Ureter (tissue), 1 donor: Measurements from ENCODE around the gene CEPT1. TPM values are rescaled to one million over a fixed set of nuclear protein-coding genes. Genes with fewer than 3 reads are reported as not detected.
"Not testable (repeated sequence)": the region's sequence is repeated elsewhere in the genome, so short reads cannot be mapped to it uniquely, and the experiment has no call there.

Experiments
- DNase-seq: peaks from one replicate; pipeline ENCODE4 v3.0.0-alpha.2; 2020; ENCODE audit warnings: low spot score
- total RNA-seq: library from RNA; stranded (reverse); gene quantifications from one replicate; pipeline ENCODE4 v1.2.4, GENCODE V29; 2023
- donor health status: DM: yes; HTN: yes; CAD: no.

The CEPT1 gene
- total RNA-seq, result 43.3 TPM

DNA sequence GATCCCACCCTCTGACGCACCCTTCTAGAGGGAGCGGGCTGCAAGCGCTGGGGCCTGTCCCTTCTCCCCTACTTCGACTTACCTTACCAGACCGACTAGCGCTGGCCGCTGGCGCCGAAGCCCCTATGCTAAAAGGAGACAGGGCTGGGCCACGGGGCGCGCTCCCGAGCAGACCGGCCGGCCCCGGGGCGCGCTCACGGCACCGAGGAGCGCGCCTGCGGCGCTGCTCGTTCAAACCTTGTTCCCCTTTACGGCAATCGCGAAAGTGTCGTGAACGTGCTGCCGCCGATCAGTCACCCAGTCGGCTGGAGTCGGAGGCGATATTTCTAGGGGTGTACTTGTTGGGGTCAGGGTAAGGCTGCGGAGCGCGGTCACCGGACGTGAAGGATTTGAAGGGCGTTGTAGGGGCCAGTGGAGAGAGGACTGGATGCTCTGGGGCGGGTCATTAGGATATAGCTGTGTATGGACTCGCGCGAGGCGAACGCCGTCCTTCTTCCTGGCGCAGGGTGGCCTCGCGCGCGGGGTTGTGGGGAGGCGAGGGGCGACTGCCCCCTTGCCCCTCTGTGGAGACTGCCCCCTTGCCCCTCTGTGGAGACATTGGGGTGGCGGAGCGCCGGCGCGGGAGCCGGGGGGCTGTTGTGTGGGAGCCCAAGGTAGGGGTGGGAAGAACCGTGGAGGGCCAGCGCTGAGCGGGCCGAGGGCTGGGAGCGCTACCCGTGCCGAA lies at the start of gene CEPT1, which contains the start of gene DRAM2:
CEPT1 (plus strand) TSS at position 268 of the 724 bp plus-strand sequence. CDS start 7,492 bp downstream, outside the sequence.
DRAM2 (minus strand) TSS at position 138 of the 724 bp plus-strand sequence. CDS start 8,539 bp downstream, outside the sequence.
- peak; percentile 95 for DNase-seq

DNA sequence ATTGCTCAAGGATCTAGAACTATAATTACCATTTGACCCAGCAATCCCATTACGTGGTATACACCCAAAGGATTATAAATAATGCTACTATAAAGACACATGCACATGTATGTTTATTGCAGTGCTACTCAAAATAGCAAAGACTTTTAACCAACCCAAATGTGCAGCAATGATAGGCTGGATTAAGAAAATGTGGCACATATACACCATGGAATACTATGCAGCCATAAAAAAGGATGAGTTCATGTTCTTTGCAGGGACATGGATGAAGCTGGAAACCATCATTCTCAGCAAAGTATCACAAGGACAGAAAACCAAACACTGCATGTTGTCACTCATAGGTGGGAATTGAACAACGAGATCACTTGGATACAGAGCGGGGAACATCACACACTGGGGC lies 44.6 kb upstream of the CEPT1 start:
- DNase-seq, result not testable (repeated sequence)

DNA sequence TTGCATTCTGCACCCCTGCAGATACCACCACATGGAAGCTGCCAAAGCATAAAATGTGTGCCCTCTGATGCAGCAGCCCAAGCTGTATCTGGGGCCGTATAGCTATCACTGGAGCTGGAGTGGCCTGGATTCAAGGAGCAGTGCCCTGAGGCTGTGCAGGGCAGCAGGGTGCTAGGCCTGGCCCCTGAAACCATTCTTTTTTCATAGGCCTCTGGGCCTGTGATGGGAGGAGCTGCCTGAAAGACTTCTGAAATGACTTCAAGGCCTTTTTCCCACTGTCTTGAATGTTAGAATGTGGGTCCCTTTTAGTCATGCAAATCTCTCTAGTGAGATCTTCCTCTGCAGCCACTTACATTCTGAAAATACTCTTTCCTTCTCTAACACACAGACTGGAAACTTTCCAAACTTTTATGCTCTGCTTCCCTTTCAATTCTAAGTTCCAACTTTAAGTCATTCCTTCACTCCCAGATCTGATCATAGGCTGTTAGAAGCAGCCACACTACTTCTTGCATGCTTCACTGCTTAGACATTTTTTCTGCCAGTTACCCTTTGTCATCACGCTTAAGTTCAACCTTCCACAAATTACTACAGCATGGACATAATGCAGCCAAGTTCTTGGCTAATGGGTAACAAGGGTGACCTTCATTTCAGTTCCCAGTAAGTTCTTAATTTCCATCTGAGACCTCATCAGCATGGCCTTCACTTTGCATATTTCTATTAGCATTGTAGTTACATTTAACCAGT lies 42.5 kb upstream of the CEPT1 start:
- no peak for DNase-seq

DNA sequence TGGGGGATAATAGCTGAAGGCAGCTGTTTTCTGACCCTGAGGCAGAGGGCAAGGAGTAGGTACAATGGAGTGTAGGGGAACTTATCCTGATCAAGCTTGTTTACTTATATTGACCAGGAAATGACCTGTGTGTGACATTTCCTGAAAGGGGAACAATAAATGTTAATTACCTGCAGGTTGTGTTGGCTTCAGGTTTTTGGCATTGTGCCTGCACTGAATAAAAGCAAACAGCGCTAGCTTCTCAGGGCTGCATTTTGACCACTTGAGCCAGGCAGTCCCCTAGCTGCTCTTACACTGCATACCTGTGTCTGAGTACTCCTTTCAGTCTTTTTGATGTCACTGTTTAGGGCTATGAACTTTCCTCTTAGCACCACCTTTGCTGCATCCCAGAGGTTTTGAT lies 40.7 kb upstream of the CEPT1 start:
- DNase-seq, result no peak

DNA sequence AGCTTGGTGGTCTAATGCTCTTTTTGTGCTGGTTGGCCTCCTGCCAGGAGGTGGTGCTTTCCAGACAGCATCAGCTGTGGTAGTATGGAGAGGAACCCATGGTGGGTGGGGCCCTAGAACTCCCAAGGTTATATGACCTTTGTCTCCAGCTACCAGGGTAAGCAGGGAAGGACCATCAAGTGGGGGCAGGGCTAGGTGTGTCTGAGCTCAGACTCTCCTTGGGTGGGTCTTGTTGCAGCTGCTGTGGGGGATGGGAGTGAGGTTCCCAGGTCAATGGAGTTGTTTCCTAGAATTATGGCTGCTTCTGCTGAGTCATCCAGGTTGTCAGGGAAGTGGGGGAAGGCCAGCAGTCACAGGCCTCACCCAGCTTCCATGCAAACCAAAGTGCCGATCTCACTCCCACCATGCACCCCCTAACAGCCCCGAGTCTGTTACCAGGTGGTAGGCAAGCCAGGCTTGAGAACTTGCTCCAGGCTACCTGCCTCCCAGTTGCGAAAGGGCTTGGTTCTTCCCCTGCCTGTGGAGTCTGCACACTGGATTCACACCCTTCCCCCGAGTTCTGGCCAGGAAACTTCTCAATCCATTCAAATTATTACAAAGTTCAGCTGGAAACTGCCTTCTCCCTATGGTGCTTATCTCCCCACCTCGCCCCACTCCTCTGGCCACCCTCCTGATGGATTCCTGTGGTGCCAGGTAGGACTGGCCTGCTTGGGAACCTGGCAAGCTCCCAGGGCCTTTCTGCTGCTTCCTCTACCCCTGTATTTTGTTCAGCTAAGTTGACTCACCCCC lies 38.0 kb upstream of the CEPT1 start:
- DNase-seq, result no peak

DNA sequence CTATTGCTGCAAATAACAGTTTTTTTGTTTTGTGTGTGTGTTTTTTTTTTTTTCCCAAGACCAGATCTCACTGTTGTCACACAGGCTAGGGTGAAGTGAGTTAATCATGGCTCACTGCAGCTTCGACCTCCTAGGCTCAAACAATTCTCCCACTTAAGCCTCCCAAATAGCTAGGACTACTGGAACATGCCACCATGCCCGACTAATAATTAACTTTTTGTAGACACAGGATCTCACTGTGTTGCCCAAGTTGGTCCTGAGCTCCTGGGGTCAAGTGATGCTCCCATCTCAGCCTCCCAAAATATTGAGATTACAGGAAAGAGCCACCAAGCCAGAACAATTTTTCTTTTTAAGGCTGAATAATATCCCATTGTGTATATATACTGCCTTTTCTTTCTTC lies 35.0 kb upstream of the CEPT1 start:
- DNase-seq, result no peak

DNA sequence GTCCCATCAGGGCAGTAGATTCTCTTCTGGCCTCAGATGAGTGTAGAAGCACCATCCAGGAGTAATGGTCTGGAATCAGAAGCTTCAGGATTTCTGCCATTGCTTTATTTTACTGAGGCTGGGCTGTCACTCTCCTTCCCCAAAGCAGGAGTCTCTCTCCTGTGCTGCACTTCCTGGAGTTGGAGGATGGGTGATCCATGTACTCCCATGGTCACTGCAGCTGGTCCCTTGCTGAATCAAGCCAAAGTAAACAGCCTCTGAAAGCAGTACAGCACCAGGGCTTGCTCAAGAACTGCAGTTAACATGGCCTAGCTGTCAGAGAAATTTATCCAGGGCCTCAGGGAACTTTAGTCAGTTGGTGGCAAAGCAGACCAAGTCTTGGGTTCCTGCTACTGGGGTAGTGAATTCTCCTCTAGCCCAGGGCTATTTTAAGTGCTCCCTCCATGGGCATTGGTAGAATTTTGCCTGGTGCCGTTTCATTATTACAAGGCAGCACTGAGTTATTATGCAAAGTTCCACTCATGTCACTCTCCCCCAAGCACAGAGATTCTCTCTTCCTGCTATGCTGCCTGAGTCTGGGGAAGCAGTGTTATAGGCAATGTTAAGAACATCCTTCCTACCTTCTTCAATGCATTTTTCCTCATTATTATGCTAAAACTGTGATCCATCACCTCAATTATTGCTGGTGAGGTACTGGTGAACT lies 29.7 kb upstream of the CEPT1 start:
- DNase-seq, result no peak

DNA sequence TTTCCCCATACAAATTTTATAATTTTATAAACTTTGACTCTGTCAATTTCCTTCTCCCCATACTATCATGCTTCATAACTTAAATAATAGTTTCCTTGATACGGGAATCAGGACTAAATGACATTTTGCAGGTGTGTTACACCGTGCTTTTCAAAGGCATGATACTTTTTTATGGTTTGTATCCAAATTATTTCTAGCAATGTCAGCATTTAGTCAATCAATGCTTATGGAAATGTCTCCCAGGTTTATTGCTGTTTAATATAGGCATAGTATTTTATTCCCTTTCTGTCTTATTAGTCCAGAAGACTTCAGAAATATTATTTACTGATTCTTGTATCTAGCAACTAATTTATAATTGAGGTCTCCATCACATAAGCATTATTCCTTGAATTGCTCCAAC lies 23.5 kb upstream of the CEPT1 start:
- no peak for DNase-seq

DNA sequence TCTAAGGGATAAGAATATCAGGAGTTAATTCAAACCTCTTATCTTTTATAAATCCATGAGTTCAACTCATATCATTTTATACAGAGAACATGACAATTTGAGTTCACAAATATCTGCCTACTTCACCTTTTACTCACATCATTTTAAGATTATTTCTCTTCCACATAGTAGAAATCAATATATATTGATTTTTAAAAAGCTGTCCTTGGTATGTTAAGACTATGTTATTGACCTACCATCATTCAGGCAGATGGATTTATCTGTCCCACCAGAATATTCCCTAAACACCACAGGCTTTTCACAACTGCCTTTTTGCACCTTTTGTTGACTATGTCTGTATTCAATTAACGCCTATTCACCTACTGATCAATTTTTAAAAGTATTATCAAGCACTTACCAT lies 13.7 kb upstream of the CEPT1 start:
- no peak for DNase-seq

DNA sequence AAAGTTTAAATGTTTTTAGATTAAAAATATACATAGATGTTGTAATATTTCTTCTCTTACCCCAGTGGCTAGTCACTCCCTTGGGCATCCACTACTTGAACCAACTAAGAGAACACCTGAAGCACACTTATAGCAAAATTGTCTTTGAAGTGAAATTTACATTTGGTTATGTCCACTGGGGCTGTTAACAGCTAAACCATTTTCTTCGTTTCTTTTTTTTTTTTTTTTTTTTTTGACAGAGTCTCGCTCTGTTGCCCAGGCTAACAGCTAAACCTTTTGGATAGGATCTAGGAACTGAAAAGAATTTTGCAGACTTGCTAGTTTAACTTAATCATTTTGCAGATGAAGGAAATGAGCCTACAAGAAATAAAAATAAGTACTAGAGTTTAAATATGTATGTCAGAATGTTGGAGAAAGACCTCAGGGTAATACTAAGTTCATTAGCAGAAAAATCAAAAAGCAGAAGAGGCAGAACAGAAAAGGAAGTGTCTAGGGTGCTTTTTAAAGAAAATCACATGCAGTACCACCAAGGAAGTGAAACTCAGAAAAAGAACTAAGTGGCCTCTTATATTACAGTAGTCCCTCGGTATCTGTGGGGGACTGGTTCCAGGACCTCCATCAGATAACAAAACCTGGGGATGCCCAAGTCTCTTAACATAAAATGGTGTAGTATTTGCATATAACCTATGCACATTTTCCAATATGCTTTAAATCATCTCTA lies 11.9 kb upstream of the CEPT1 start:
- no peak for DNase-seq

DNA sequence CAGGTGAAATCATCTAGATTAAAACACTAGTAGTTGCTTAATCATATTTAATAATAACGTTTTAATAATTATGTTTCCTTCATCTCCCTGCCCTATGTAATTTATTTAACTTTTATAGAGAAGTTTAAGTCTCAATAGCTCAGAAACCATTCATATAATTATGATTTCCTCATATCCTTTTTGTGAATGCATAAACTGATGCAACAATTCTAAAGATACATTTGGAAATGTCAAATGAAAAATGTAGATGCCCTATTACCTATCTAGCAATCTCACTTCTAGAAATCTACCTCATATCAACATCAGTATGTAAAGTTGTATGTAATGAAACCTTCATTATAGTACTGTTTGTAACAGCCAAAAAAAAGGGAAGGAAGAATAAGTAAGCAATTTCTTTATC lies 10.6 kb upstream of the CEPT1 start:
- no peak for DNase-seq

DNA sequence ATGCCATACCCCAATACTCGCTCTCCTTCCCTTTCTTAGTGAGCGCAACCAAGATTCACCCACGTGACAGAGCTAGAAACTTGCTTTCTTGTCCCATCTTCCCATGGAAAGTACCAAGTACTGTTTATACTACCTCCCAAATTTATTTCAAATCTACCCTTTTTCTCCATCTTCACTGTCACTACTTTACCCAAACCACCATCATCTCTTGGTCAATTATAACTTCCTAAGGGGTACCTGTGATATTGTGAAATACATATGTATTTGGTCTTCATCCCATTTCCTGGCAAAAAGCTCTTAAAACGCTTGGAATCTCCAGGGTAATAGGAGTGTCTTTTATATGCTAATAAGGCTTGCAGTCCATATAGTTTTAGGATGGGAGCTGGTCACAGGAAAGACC lies 8.3 kb upstream of the CEPT1 start:
- no peak for DNase-seq

DNA sequence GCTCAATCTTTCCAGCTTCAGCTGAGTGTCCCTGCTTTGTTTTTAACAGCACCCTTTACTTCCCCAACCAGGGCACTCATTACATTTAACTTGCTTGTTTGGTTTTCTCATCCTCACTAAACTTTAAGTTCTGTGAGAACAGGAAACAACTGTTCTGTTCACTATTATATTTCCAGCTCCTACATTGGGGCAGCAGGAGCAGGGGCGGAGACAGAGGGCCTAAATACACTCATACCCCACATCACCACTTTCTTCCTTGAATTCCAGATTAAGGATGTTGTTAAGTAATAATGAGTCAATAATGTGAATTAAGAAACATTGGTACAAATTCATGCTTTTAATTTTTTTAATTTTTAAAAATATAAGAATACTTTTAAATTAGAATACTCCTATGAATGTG lies 6.2 kb upstream of the CEPT1 start:
- DNase-seq, result no peak

DNA sequence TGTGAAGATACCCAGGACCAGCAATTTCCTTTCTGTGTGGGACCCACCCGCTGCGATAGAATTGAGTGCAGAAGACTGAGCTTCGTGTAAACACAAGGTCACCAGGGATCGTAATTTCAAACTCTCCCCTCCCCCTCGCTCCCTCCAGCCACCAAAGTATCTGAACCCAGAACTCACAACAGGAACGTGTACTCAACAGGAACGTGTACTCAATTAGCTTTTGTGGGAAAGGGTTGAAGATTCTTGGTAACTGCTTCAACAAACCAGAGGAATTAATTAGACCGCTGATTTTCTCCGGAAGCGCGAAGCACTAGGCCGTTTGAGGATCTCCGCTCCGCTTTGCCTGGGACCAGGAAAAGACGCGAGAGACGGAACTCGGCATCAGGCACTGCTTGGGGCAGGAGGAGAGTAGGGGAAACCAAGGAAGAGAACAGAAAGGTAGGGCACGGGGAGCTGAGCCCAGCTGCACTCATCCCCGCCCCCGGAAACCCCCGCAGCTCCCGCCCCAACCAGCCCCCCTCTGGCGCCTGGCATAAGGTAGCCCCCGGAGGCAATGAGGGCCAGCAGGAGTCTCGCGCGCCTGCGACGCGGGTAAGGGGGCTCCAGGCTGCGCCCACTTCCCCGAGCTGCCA lies 583 bp upstream of the CEPT1 start:
- peak; percentile 55 for DNase-seq

DNA sequence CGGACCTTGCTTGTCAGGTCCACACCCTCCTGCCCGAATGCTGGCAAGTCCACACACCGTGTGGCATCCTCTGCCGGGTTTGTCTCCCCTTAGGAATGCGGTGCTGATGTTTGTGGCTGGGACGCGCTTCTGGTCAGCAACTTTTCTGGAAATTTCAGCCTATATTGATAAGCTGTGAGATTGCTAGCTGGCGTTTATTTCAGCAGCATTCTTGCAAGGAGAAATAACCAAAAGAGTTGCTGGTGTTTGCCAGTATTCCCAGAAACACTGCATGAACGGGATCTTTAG lies 601 bp downstream of the CEPT1 start:
- no peak for DNase-seq

DNA sequence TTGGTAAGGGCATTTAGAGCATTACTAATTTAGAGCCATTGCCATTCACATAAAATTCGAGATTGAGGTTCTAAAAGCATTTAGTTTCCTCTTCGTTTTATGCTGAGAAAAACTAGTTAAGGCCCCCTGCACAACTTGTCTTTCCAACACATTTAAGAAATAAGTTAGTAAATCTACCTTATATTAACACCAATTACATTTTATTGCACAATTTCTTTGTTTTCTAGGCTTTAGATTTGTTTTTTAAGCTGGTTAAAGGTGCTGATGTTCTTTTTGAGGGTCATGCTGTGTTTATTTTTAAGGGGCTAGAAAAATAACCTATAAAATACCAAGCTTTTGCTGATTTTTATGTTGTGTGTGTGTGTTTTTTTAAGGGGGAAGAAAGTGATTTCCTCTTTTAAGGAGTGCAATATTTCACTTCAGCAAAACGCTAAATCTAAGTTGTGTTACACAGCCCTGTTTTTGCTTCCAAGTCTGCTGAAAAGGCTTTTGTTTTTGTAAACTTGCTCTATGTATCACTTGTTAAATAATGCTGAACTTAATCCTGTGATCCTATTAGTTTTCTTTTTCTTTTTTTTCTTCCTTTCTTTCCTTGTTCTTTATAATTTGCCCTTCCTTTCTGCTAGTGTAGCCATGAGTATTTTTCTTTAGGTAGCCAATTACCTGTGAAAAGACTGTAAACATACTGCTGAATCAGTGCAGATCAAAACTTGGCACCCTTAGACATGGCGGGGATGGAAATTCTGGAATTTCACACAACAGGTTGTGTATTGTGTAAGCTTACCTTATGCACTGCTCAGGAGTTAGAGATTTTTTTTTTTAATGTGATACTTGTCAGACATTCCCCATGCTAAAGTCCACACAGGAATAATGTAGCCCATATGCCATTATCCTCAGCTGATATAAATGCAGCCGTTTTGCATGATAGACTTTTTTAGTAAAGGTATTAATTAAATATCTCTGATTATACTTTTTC lies 1.5 kb downstream of the CEPT1 start:
- no peak for DNase-seq

DNA sequence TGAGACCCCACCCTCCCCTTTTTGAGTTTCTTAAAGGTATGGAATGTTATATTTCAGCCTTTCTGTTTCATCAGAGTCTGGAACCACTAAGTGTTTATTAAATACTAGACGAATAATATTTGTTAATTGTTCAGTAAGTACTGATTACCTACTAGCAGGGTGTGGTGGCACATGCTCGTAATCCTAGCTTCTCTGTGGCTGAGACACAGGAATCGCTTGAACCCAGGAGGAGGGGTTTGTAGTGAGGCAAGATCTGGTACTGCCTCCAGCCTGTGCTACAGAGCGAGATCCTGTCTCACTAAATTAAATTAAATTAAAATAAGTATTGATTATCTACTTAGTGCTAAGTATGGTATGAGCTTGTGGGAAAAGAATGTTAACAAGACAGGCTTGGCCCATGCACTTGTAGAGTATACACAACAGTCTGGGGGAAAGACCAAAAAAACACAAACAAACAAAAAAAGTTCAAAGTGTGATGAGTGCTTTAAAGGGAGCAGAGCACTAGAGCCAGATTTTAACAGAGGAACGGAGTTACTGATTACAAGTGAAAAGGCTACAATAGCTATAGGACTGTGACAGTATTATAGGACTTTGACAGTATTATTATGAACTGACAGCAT lies 2.4 kb downstream of the CEPT1 start:
- no peak for DNase-seq

DNA sequence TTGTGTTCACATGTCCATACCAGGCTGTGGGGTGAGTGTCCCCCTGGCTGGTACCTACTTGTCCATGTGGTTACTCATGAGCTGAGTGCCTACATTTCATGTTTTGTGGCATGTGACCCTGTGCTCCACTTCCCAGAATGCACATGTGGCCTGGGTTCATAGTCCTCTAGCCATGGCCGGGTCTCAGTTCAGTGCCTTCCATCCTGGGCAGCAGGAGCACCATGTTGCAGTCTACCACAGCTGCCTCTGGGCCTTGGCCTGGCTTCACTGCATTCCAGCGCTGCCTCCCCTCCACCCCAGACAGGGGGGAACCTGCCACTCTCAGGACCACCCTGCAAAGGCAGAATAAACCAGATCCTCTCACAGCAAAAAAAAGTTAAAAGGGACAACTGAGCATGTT lies 5.5 kb downstream of the CEPT1 start:
- DNase-seq, result no peak
